B cell (primary cell): ENCODE results near the gene DNAL1. TPM values are rescaled to one million over a fixed set of nuclear protein-coding genes. Genes with fewer than 3 reads are reported as not detected.

Experiments used
- ATAC-seq: fragments of 200-7000 bp; cut with Tn5 transposase; one replicate; pipeline ENCODE4 v1.10.0; 2021; ENCODE audit warnings: low read depth, mild to moderate bottlenecking, moderate number of reproducible peaks, moderate library complexity
- CTCF ChIA-PET: fragments of 350-600 bp; sonication (Branson Sonifier 250); formaldehyde crosslinking; loops from one replicate; lab custom pipeline; 2021; ENCODE audit warnings: antibody characterized with exemption, inconsistent platforms; lab: Charles Lee
- POLR2A ChIA-PET: fragments of 350-600 bp; sonication (Branson Sonifier 250); formaldehyde crosslinking; loops from one replicate; lab custom pipeline; 2021; ENCODE audit warnings: antibody characterized with exemption; lab: Charles Lee
- DNase-seq: peaks from one replicate; pipeline ENCODE4 v3.0.0; 2013
- H2AFZ ChIP-seq: 2 replicates; pipeline ENCODE4 v1.6.1; 2012; ENCODE audit warnings: mild to moderate bottlenecking, low read depth, low read length; ENCODE audit not compliant: insufficient read depth, poor library complexity, severe bottlenecking
- H3K27ac ChIP-seq, 2 donors: 1 replicate in 1 of 2; 2 replicates in 1 of 2; pipeline ENCODE4 v1.5.1; 2012 to 2013; ENCODE audit warnings: low read length in 2 of 2, mild to moderate bottlenecking in 2 of 2, moderate library complexity in 1 of 2
- H3K27me3 ChIP-seq, 4 experiments: fragments of 200-600 bp in 1 of 4; sonication (generic) in 1 of 4; replicated peaks in 1 of 4; 1 replicate in 2 of 4; 2 replicates in 2 of 4; pipeline versions ENCODE4 v1.6.1 to v1.7.0; 2013 to 2016; ENCODE audit warnings: low read length in 3 of 4, mild to moderate bottlenecking in 2 of 4, mixed read lengths in 1 of 4, moderate library complexity in 1 of 4; ENCODE audit not compliant: insufficient read depth in 4 of 4, control insufficient read depth in 3 of 4; ENCODE audit errors: control extremely low read depth in 1 of 4
- H3K36me3 ChIP-seq, 2 experiments: replicated peaks in 1 of 2; 1 replicate in 1 of 2; 2 replicates in 1 of 2; pipeline versions ENCODE4 v1.6.1 to v1.7.1; 2013; ENCODE audit warnings: low read length in 1 of 2; ENCODE audit not compliant: insufficient read depth in 2 of 2, control insufficient read depth in 1 of 2; ENCODE audit errors: control extremely low read depth in 1 of 2, extremely low read depth in 1 of 2
- H3K4me1 ChIP-seq, 2 donors: fragments of 200-600 bp in 1 of 2; sonication (generic) in 1 of 2; 1 replicate in 1 of 2; 2 replicates in 1 of 2; pipeline versions ENCODE4 v1.5.1 to v1.6.1; 2013 to 2017; ENCODE audit warnings: low read length in 2 of 2; ENCODE audit not compliant: control insufficient read depth in 2 of 2, insufficient read depth in 2 of 2
- H3K4me2 ChIP-seq: replicated peaks from 2 replicates; pipeline ENCODE3; 2012; ENCODE audit warnings: mild to moderate bottlenecking, low read depth, low read length; ENCODE audit not compliant: poor library complexity, severe bottlenecking
- H3K4me3 ChIP-seq, 5 experiments: fragments of 200-600 bp in 1 of 5; sonication (generic) in 1 of 5; 1 replicate in 3 of 5; 2 replicates in 2 of 5; pipeline versions ENCODE4 v1.5.1 to v1.7.0; 2011 to 2016; ENCODE audit warnings: low read length in 4 of 5, mild to moderate bottlenecking in 4 of 5, low read depth in 2 of 5, control low read depth in 1 of 5, moderate library complexity in 1 of 5; ENCODE audit not compliant: insufficient read depth in 1 of 5; ENCODE audit errors: control extremely low read depth in 1 of 5, extremely low read depth in 1 of 5
- H3K79me2 ChIP-seq: fragments of 200-600 bp; sonication (generic); one replicate; pipeline ENCODE4 v1.6.0; 2016; ENCODE audit warnings: low read length; ENCODE audit not compliant: control insufficient read depth, insufficient read depth
- H3K9ac ChIP-seq: fragments of 200-600 bp; sonication (generic); 2 replicates; pipeline ENCODE4 v1.6.1; 2017; ENCODE audit warnings: mild to moderate bottlenecking, low read length, moderate library complexity
- H3K9me3 ChIP-seq, 3 donors: one replicate each; pipeline versions ENCODE4 v1.6.1 to v1.7.1; 2013; ENCODE audit warnings: low read length in 2 of 3; ENCODE audit not compliant: control insufficient read depth in 2 of 3, insufficient read depth in 1 of 3; ENCODE audit errors: control extremely low read depth in 1 of 3
- H4K20me1 ChIP-seq: 2 replicates; pipeline ENCODE4 v1.6.0; 2012; ENCODE audit warnings: mild to moderate bottlenecking, low read length; ENCODE audit not compliant: insufficient read depth, control insufficient read depth, poor library complexity, severe bottlenecking
- H3K27ac Mint-ChIP-seq: one replicate; pipeline ENCODE4 v1.8.0; 2021; ENCODE audit warnings: mixed read lengths
- H3K27me3 Mint-ChIP-seq: one replicate; pipeline ENCODE4 v1.8.0; 2021; ENCODE audit warnings: mixed read lengths
- H3K4me1 Mint-ChIP-seq: one replicate; pipeline ENCODE4 v1.8.0; 2021; ENCODE audit warnings: mixed read lengths
- H3K4me3 Mint-ChIP-seq: one replicate; pipeline ENCODE4 v1.8.0; 2021; ENCODE audit warnings: mixed read lengths
- H3K9me3 Mint-ChIP-seq: one replicate; pipeline ENCODE4 v1.8.0; 2022; ENCODE audit warnings: mixed read lengths; ENCODE audit not compliant: insufficient read depth
- EZH2 ChIP-seq: IDR thresholded peaks from 2 replicates; pipeline ENCODE4 v1.6.1; 2012; ENCODE audit warnings: borderline replicate concordance, low read depth, mild to moderate bottlenecking, moderate library complexity, low read length; ENCODE audit not compliant: insufficient read depth, poor library complexity, severe bottlenecking
- WGBS: methylation state at CpG from one replicate; pipeline ENCODE4 v1.1.5; 2013; ENCODE audit warnings: missing lambda C conversion rate; ENCODE audit not compliant: insufficient coverage; 5-methylcytosine and 5-hydroxymethylcytosine counted together
- intact Hi-C: fragments of 100-400 bp; cut with micrococcal nuclease; formaldehyde crosslinking; loops from one replicate; pipeline ENCODE4 v1.10.0; 2022
- polyA plus RNA-seq: library from polyadenylated mRNA; depleted of rRNA; stranded (reverse); fragments of >200 nt; gene quantifications from 2 replicates; pipeline ENCODE4 v1.2.3, GENCODE V29; 2012
- total RNA-seq, 2 donors: library from RNA; stranded (reverse); fragments of 120-200 nt in 1 of 2; gene quantifications; 1 replicate in 1 of 2; 2 replicates in 1 of 2; pipeline versions ENCODE4 v1.2.3 to v1.2.4, GENCODE V29; 2013 to 2022
- TF ChIP-seq, protein P1 (sequence below): fragments of 200-600 bp; IDR thresholded peaks from one replicate; pipeline ENCODE4 v1.8.0; 2022; ENCODE audit warnings: antibody characterized with exemption, mild to moderate bottlenecking

The DNAL1 gene
- total and polyA plus RNA-seq, 2 donors (not counting 1 experiment from before 2014, with no cell fraction given): 2.0 to 10.7 TPM

DNA sequence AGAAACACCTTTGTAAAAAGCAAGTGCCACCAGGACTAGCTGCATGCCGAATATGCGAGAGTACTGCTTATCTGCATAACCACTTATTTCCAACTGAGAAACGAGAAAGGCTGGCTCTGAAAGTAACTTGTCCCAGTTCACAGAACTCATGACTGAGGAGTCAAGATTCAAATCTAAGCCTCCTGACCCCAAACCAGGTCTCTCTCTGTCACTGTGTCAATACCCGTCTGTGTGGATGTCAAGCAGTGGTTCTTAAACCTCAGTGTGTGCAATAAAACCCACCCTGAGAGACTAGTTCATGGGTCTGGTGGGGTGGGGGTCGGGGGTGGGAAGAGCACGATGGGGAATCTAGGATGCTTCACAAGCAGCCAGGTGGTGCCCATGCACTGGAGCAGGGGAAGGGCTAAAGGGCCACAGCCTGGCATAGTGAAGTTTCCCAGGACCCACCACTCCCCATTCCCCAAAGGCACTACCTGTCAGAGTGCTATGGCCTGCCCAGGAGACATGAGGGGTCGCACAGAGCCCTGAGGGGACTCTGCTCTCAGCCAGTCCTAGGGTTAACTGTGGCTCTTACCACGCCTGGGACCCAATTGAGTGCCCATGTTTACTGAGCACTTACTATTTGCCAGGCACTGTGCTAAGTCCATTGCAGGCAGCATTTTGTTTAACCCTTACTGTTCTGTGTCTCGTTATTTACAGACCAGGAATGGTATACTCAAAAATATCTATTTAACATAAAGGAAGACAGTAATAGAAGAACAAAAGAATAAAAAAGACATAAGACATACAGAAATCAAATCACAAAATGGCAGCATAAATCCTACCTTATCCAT lies 102.8 kb downstream of the DNAL1 start:
- peak overlapping the region; percentile 82 for H3K27ac Mint-ChIP-seq
- ChIA-PET CTCF (interaction anchor here (0.9 to 17.2 kb wide), 5 partner anchors 9 to 77 kb away, joined by 4 to 184 read pairs (median 70); a partner anchor contains a TSS), POLR2A (interaction anchor here (0.8 kb wide), 1 partner anchor 69 kb away, joined by 7 read pairs; no protein-coding TSS in a partner anchor)
- peak overlapping the region; percentile 2 for H3K9ac ChIP-seq
- H3K36me3 ChIP-seq: peaks cover 0 to 14% of the 10 kb centered on the region in 2 experiments
- ATAC-seq (no peak), DNase-seq (peak; percentile 12)
- WGBS: 67% methylated on average over 5 of the region's 9 CpGs
- H4K20me1 ChIP-seq: peaks cover 99% of the 10 kb centered on the region
- H3K9me3 Mint-ChIP-seq: no peaks in the 10 kb centered on the region
- TF ChIP-seq, protein P1, sequence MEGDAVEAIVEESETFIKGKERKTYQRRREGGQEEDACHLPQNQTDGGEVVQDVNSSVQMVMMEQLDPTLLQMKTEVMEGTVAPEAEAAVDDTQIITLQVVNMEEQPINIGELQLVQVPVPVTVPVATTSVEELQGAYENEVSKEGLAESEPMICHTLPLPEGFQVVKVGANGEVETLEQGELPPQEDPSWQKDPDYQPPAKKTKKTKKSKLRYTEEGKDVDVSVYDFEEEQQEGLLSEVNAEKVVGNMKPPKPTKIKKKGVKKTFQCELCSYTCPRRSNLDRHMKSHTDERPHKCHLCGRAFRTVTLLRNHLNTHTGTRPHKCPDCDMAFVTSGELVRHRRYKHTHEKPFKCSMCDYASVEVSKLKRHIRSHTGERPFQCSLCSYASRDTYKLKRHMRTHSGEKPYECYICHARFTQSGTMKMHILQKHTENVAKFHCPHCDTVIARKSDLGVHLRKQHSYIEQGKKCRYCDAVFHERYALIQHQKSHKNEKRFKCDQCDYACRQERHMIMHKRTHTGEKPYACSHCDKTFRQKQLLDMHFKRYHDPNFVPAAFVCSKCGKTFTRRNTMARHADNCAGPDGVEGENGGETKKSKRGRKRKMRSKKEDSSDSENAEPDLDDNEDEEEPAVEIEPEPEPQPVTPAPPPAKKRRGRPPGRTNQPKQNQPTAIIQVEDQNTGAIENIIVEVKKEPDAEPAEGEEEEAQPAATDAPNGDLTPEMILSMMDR: no peak
- no peak for TF ChIP-seq EZH2
- H3K4me1 ChIP-seq: peaks cover 98 to 99% of the 10 kb centered on the region in 2 donors
- no peak overlapping the region for H3K4me3 ChIP-seq
- H3K4me3 Mint-ChIP-seq: peak overlapping the region; percentile 73
- H3K4me1 Mint-ChIP-seq: peaks cover 97% of the 10 kb centered on the region
- no peak overlapping the region for H2AFZ ChIP-seq
- intact Hi-C loops: no loop called here
- peak overlapping the region in 1 of 2 donors; percentile 81 for H3K27ac ChIP-seq
- H3K79me2 ChIP-seq: peaks cover 100% of the 10 kb centered on the region
- H3K27me3 ChIP-seq: no peaks in the 10 kb centered on the region
- no peaks in the 10 kb centered on the region for H3K27me3 Mint-ChIP-seq
- peak overlapping the region; percentile 76 for H3K4me2 ChIP-seq
- H3K9me3 ChIP-seq: no peaks in the 10 kb centered on the region
